ENCODE data around the gene SLC41A3.

- TF ChIP-seq, protein P1, sequence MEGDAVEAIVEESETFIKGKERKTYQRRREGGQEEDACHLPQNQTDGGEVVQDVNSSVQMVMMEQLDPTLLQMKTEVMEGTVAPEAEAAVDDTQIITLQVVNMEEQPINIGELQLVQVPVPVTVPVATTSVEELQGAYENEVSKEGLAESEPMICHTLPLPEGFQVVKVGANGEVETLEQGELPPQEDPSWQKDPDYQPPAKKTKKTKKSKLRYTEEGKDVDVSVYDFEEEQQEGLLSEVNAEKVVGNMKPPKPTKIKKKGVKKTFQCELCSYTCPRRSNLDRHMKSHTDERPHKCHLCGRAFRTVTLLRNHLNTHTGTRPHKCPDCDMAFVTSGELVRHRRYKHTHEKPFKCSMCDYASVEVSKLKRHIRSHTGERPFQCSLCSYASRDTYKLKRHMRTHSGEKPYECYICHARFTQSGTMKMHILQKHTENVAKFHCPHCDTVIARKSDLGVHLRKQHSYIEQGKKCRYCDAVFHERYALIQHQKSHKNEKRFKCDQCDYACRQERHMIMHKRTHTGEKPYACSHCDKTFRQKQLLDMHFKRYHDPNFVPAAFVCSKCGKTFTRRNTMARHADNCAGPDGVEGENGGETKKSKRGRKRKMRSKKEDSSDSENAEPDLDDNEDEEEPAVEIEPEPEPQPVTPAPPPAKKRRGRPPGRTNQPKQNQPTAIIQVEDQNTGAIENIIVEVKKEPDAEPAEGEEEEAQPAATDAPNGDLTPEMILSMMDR (conservative IDR thresholded peaks at IDR 0.05 in 1 of 2, IDR thresholded peaks at IDR 0.05 in 1 of 2; ENCODE audit: extremely low read depth in 1 of 2, insufficient read depth in 1 of 2, low read depth in 1 of 2, low read length in 2 of 2), result no peak
- TF ChIP-seq EZH2 (IDR thresholded peaks at IDR 0.05; ENCODE audit: borderline replicate concordance, low read length), result no peak
Measured at GRCh38 chr3:126018545-126018944, 65.4 kb downstream of the SLC41A3 start.

All from mammary epithelial cell (primary cell).